K562 (cell line): ENCODE measurements around the gene MRPL11. TPM values are rescaled to one million over a fixed set of nuclear protein-coding genes. Genes with fewer than 3 reads are reported as not detected.

Experiments used
- ATAC-seq: fragments of 200-7000 bp; cut with Tn5 transposase; 3 replicates; pipeline ENCODE4 v1.9.1; 2020; ENCODE audit warnings: moderate library complexity
- BruUV-seq: library from RNA; stranded (reverse); fragments of 400-500 nt; replicated peaks from 2 replicates; lab custom pipeline; 2021; lab: Mats Ljungman, UMichigan
- CTCF ChIA-PET: fragments of 300-600 bp; formaldehyde crosslinking; extraction: SDS; loops from one replicate; lab custom pipeline; 2021; ENCODE audit warnings: low intra/inter-chr PET ratio; lab: Yijun Ruan, JAX
- POLR2A ChIA-PET: fragments of 300-600, 350-650 bp; sonication (Branson Sonifier 250); formaldehyde crosslinking; extraction: SDS; loops from one replicate; lab custom pipeline; 2021; ENCODE audit warnings: antibody characterized with exemption, inconsistent platforms; lab: Yijun Ruan, JAX
- DNase-seq, 4 experiments: peaks; one replicate each; pipeline versions ENCODE4 v3.0.0 to v3.0.0-alpha.2; 2011 to 2018; ENCODE audit warnings: low spot score in 3 of 4, mixed read lengths in 3 of 4; ENCODE audit errors: extremely low read depth in 1 of 4
- FAIRE-seq: peaks from 2 replicates; lab custom pipeline; 2011; peaks lifted over from hg19 to GRCh38; lab: Jason Lieb, UNC
- H2AFZ ChIP-seq: 2 replicates; pipeline ENCODE4 v1.6.0; 2011; ENCODE audit warnings: low read depth, low read length, control low read depth, inconsistent platforms
- H3K27ac ChIP-seq: fragments of 200-600 bp; 3 replicates; pipeline ENCODE4 v1.8.0; 2011; ENCODE audit warnings: low read depth, mild to moderate bottlenecking, control low read depth, inconsistent platforms, low read length, moderate library complexity, mixed read lengths; ENCODE audit errors: extremely low read depth
- H3K27me3 ChIP-seq, 2 experiments: fragments of 300-600 bp in 1 of 2; 2 replicates in 1 of 2; 3 replicates in 1 of 2; pipeline versions ENCODE4 v1.6.0 to v1.8.0; 2011; ENCODE audit warnings: inconsistent platforms in 2 of 2, low read length in 2 of 2, mild to moderate bottlenecking in 1 of 2, mixed read lengths in 1 of 2, moderate library complexity in 1 of 2; ENCODE audit not compliant: control insufficient read depth in 2 of 2, insufficient read depth in 2 of 2
- H3K36me3 ChIP-seq: fragments of 300-600 bp; 3 replicates; pipeline ENCODE4 v1.8.0; 2011; ENCODE audit warnings: mild to moderate bottlenecking, low read length, inconsistent platforms; ENCODE audit not compliant: control insufficient read depth, insufficient read depth
- H3K4me1 ChIP-seq, 2 experiments: fragments of 200-600 bp in 1 of 2; replicated peaks in 1 of 2; 2 replicates in 1 of 2; 3 replicates in 1 of 2; pipeline versions ENCODE4 v1.5.1 to v1.8.0; 2011; ENCODE audit warnings: inconsistent platforms in 2 of 2, low read length in 2 of 2, mild to moderate bottlenecking in 1 of 2, mixed read lengths in 1 of 2, moderate library complexity in 1 of 2; ENCODE audit not compliant: control insufficient read depth in 2 of 2, insufficient read depth in 2 of 2
- H3K4me2 ChIP-seq: 2 replicates; pipeline ENCODE4 v1.6.1; 2011; ENCODE audit warnings: low read length, control low read depth, inconsistent platforms, mixed read lengths; ENCODE audit not compliant: insufficient read depth
- H3K4me3 ChIP-seq: fragments of 200-600 bp; sonication (generic), shearing (Covaris generic); 2 replicates; pipeline ENCODE4 v1.5.1; 2016; ENCODE audit warnings: control low read depth, inconsistent platforms
- H3K79me2 ChIP-seq: fragments of 200-600 bp; 3 replicates; pipeline ENCODE4 v1.8.0; 2011; ENCODE audit warnings: low read length, inconsistent platforms; ENCODE audit not compliant: control insufficient read depth, insufficient read depth
- H3K9ac ChIP-seq, 2 experiments: 2 replicates each; pipeline versions ENCODE4 v1.6.0 to v1.6.1; 2011; ENCODE audit warnings: low read depth in 2 of 2, low read length in 2 of 2, control low read depth in 1 of 2, inconsistent platforms in 1 of 2, mild to moderate bottlenecking in 1 of 2, mixed read lengths in 1 of 2; ENCODE audit not compliant: insufficient read depth in 1 of 2
- H3K9me1 ChIP-seq: one replicate; pipeline ENCODE4 v1.6.0; 2011; ENCODE audit warnings: inconsistent platforms, mild to moderate bottlenecking, low read length, moderate library complexity; ENCODE audit not compliant: control insufficient read depth, insufficient read depth
- H3K9me3 ChIP-seq: replicated peaks from 2 replicates; pipeline ENCODE4 v1.5.1; 2011; ENCODE audit warnings: low read depth, low read length, inconsistent platforms; ENCODE audit not compliant: control insufficient read depth, insufficient read depth
- H4K20me1 ChIP-seq: replicated peaks from 2 replicates; pipeline ENCODE4 v1.6.1; 2011; ENCODE audit warnings: low read length, inconsistent platforms, mixed read lengths; ENCODE audit not compliant: control insufficient read depth, insufficient read depth
- CSDE1 ChIP-seq, 2 experiments: fragments of 450-650 bp; IDR thresholded peaks; 2 replicates each; pipeline ENCODE4 v1.6.1; 2016; ENCODE audit warnings: mild to moderate bottlenecking in 1 of 2
- NELFE ChIP-seq: IDR thresholded peaks from 2 replicates; pipeline ENCODE4 v1.6.1; 2011; ENCODE audit warnings: mild to moderate bottlenecking; ENCODE audit not compliant: insufficient read depth, insufficient read length
- PPARD ChIP-seq: fragments of 250-450 bp; sonication (Bioruptor Pico); IDR thresholded peaks from 2 replicates; pipeline ENCODE4 v1.8.0; 2022; ENCODE audit warnings: inconsistent platforms, mild to moderate bottlenecking, moderate library complexity
- YY1 ChIP-seq, 3 experiments: IDR thresholded peaks; 2 replicates each; pipeline ENCODE4 v1.6.1; 2011; ENCODE audit warnings: low read length in 2 of 3, mild to moderate bottlenecking in 2 of 3, moderate library complexity in 2 of 3, borderline replicate concordance in 1 of 3, control low read depth in 1 of 3, low read depth in 1 of 3; ENCODE audit not compliant: insufficient read depth in 3 of 3, insufficient replicate concordance in 2 of 3, control insufficient read depth in 1 of 3, insufficient read length in 1 of 3; ENCODE audit errors: extremely low read depth in 1 of 3
- ZBTB8A ChIP-seq: fragments of 450-650 bp; IDR thresholded peaks from 2 replicates; pipeline ENCODE4 v1.6.1; 2018; ENCODE audit warnings: mild to moderate bottlenecking, moderate library complexity; ENCODE audit not compliant: partially characterized antibody
- ZSCAN32 ChIP-seq: fragments of 450-650 bp; formaldehyde crosslinking; IDR thresholded peaks from 2 replicates; pipeline ENCODE4 v1.4.0; 2020; ENCODE audit warnings: mild to moderate bottlenecking, moderate library complexity
- WGBS: fragments of 100-300 bp; shearing (Covaris generic); methylation state at CpG from one replicate; pipeline ENCODE4 v1.1.6; 2016; ENCODE audit warnings: low coverage, mixed read lengths; ENCODE audit not compliant: insufficient coverage; ENCODE audit errors: missing lambda C conversion rate; 5-methylcytosine and 5-hydroxymethylcytosine counted together
- in situ Hi-C: fragments of 300-500 bp; cut with MboI; formaldehyde crosslinking; loops from 4 replicates; pipeline ENCODE4 v1.15.0; 2018; ENCODE audit warnings: inconsistent platforms, mixed read lengths
- intact Hi-C: fragments of 100-400 bp; cut with micrococcal nuclease; formaldehyde crosslinking; loops from 2 replicates; pipeline ENCODE4 v1.14.2; 2022
- polyA plus RNA-seq, 8 experiments: library from polyadenylated mRNA; depleted of rRNA in 4 of 8; stranded (reverse) in 5 of 8; unstranded in 3 of 8; fragments of >200 nt; fragmentation: Nextera tagmentation in 2 of 8; fragmentation: Illumina TruSeq in 1 of 8; extraction: Ambion mirVana in 2 of 8; extraction: Trizol in 1 of 8; gene quantifications; 2 replicates each; pipeline versions ENCODE4 v1.2.1 to v1.2.3, GENCODE V29; 2011 to 2014; ENCODE audit warnings: inconsistent platforms in 1 of 8, missing spikeins in 1 of 8
- total RNA-seq, 7 experiments: library from RNA; depleted of rRNA in 6 of 7; stranded (reverse); fragments of >200 nt in 6 of 7; fragmentation: Illumina TruSeq in 2 of 7; extraction: Trizol in 2 of 7; gene quantifications; 2 replicates each; pipeline versions ENCODE4 v1.2.1 to v1.2.3, GENCODE V29; 2011 to 2021; ENCODE audit warnings: low replicate concordance in 1 of 7
- TF ChIP-seq, protein P1 (sequence below): sonication (generic); formaldehyde crosslinking; IDR thresholded peaks from 2 replicates; pipeline ENCODE4 v1.8.0; 2022; ENCODE audit warnings: mild to moderate bottlenecking, missing genetic modification reagents
- TF ChIP-seq, protein P2 (sequence below): fragments of 450-650 bp; formaldehyde crosslinking; IDR thresholded peaks from 2 replicates; pipeline ENCODE4 v1.4.0; 2022; ENCODE audit warnings: missing genetic modification characterization
- TF ChIP-seq, protein P3 (sequence below): fragments of 450-650 bp; IDR thresholded peaks from 2 replicates; pipeline ENCODE4 v1.6.1; 2014; ENCODE audit warnings: low read depth, mild to moderate bottlenecking, moderate library complexity, borderline replicate concordance
- TF ChIP-seq, protein P4 (sequence below): fragments of 250-450 bp; sonication (Bioruptor Pico); IDR thresholded peaks from 2 replicates; pipeline ENCODE4 v1.9.0; 2021; ENCODE audit warnings: mild to moderate bottlenecking

The MRPL11 gene
- total and polyA plus RNA-seq, 9 of the 15 experiments (the other 6 are each of a cell fraction or from before 2014, with no cell fraction given): 33.0 to 173 (median 91.9) TPM

DNA sequence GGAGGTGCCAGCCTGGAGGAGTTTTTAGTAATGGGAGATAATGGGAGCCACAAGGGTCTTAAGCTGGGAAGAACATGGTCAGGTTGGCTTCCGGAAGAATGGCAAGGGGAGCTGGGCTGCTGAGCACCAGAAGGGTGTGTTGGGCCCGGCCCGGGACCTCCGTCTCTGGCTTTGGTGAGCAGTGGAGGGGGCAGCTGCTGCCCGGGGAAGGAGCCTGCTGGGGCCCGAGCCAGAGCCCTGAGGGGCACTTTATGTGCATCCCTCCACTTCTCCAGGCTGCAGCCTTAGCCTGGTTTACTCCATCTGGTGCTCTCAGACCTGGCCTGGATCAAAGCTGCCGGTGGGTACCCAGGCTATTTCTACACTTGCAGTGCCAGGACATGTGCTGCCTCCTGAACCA lies 26.5 kb downstream of the MRPL11 start:
- Histone ChIP-seq H4K20me1 (peaks cover 16% of the 10 kb centered on the region), H3K79me2 (no peaks in the 10 kb centered on the region), H3K4me2 (no peak overlapping the region), H3K9me1 (no peaks in the 10 kb centered on the region), H3K9ac (no peak overlapping the region), H3K9me3 (no peaks in the 10 kb centered on the region), H3K27ac (no peak overlapping the region), H3K4me3 (no peak overlapping the region)
- BruUV-seq: no TSS peak
- DNase-seq: no peak
- POLR2A ChIA-PET: interaction anchor here (1.3 to 1.5 kb wide), 2 partner anchors 9 to 12 kb away, joined by 3 to 5 read pairs; partner anchors contain the start of gene NPAS4
- 1% methylated on average over 7 of the region's 7 CpGs for WGBS
- intact Hi-C loops: no loop called here
- in situ Hi-C loops: no loop called here
- TF ChIP-seq PPARD (CRISPR knock-in tag) (no peak), NELFE (no peak)
- TF ChIP-seq, protein P1, sequence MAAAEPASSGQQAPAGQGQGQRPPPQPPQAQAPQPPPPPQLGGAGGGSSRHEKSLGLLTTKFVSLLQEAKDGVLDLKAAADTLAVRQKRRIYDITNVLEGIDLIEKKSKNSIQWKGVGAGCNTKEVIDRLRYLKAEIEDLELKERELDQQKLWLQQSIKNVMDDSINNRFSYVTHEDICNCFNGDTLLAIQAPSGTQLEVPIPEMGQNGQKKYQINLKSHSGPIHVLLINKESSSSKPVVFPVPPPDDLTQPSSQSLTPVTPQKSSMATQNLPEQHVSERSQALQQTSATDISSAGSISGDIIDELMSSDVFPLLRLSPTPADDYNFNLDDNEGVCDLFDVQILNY: no peak
- TF ChIP-seq, all 486 proteins: peak for 0
- CTCF ChIA-PET: interaction anchor here (0.6 kb wide), 1 partner anchor 272 kb away, joined by 3 read pairs; no protein-coding TSS in a partner anchor
- Histone ChIP-seq H3K4me1 (peaks cover 7 to 9% of the 10 kb centered on the region in 2 experiments; a peak in 2 of 5 replicates), H3K27me3 (peaks cover 35 to 56% of the 10 kb centered on the region in 2 experiments), H2AFZ (no peak overlapping the region), H3K36me3 (no peaks in the 10 kb centered on the region)
- ATAC-seq (no peak), FAIRE-seq (no peak)

DNA sequence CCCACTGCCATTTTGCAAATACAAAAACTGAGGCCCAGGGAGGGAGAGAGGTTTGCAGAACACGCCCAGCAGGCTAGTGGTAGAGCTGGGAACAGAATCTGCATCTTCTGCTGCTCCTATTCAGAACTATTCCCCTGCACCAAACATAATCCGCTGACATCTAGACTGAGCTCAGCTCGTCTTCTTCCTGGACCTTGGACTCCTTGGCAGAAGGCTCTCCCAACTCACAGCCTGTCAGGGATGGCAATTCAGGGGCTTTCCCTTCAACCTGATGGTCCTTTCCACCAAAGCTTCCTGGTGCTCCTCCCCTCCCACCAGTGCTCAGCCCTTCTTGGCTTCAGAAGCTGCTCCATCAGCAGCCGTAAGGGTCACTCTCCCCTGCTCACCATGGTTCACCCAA lies 27.3 kb downstream of the MRPL11 start:
- Histone ChIP-seq H3K36me3 (no peaks in the 10 kb centered on the region), H3K27ac (no peak overlapping the region), H3K27me3 (peaks cover 37 to 60% of the 10 kb centered on the region in 2 experiments), H3K4me2 (no peak overlapping the region), H3K9me3 (no peaks in the 10 kb centered on the region), H3K9ac (no peak overlapping the region), H2AFZ (no peak overlapping the region), H3K79me2 (no peaks in the 10 kb centered on the region), H3K4me3 (no peak overlapping the region), H3K9me1 (no peaks in the 10 kb centered on the region), H4K20me1 (peaks cover 16% of the 10 kb centered on the region), H3K4me1 (peaks cover 7 to 9% of the 10 kb centered on the region in 2 experiments; a peak in 2 of 5 replicates)
- ATAC-seq (no peak), DNase-seq (no peak), FAIRE-seq (no peak)
- ChIA-PET CTCF (interaction anchor here (4.6 kb wide), 1 partner anchor 18 kb away, joined by 52 read pairs; no protein-coding TSS in a partner anchor), POLR2A (interaction anchor here (1.3 to 1.5 kb wide), 2 partner anchors 10 to 11 kb away, joined by 3 to 5 read pairs; partner anchors contain the start of gene NPAS4)
- in situ Hi-C loops: no loop called here
- no TSS peak for BruUV-seq
- intact Hi-C loops: no loop called here
- 5% methylated on average over 4 of the region's 4 CpGs for WGBS
- TF ChIP-seq CSDE1 (IDR thresholded peaks at IDR 0.05) (no peak), ZBTB8A (no peak), ZSCAN32 (CRISPR knock-in tag) (no peak), YY1 (IDR thresholded peaks at IDR 0.05; ENCODE audit: borderline replicate concordance in 1 of 3, control insufficient read depth in 1 of 3, extremely low read depth in 1 of 3, insufficient read depth in 3 of 3, insufficient read length in 1 of 3, insufficient replicate concordance in 2 of 3, low read depth in 1 of 3, low read length in 2 of 3) (no peak)
- TF ChIP-seq, protein P2, sequence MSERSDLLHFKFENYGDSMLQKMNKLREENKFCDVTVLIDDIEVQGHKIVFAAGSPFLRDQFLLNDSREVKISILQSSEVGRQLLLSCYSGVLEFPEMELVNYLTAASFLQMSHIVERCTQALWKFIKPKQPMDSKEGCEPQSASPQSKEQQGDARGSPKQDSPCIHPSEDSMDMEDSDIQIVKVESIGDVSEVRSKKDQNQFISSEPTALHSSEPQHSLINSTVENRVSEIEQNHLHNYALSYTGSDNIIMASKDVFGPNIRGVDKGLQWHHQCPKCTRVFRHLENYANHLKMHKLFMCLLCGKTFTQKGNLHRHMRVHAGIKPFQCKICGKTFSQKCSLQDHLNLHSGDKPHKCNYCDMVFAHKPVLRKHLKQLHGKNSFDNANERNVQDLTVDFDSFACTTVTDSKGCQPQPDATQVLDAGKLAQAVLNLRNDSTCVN (CRISPR knock-in tag): no peak
- TF ChIP-seq, protein P3, sequence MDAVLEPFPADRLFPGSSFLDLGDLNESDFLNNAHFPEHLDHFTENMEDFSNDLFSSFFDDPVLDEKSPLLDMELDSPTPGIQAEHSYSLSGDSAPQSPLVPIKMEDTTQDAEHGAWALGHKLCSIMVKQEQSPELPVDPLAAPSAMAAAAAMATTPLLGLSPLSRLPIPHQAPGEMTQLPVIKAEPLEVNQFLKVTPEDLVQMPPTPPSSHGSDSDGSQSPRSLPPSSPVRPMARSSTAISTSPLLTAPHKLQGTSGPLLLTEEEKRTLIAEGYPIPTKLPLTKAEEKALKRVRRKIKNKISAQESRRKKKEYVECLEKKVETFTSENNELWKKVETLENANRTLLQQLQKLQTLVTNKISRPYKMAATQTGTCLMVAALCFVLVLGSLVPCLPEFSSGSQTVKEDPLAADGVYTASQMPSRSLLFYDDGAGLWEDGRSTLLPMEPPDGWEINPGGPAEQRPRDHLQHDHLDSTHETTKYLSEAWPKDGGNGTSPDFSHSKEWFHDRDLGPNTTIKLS: no peak
- TF ChIP-seq, protein P4, sequence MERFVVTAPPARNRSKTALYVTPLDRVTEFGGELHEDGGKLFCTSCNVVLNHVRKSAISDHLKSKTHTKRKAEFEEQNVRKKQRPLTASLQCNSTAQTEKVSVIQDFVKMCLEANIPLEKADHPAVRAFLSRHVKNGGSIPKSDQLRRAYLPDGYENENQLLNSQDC: no peak
